B cell (primary cell): ENCODE measurements around the gene ARHGAP26. TPM values are rescaled to one million over a fixed set of nuclear protein-coding genes. Genes with fewer than 3 reads are reported as not detected.

ENCODE experiments used
- ATAC-seq: fragments of 200-7000 bp; cut with Tn5 transposase; one replicate; pipeline ENCODE4 v1.10.0; 2021; ENCODE audit warnings: low read depth, mild to moderate bottlenecking, moderate number of reproducible peaks, moderate library complexity
- CTCF ChIA-PET: fragments of 350-600 bp; sonication (Branson Sonifier 250); formaldehyde crosslinking; loops from one replicate; lab custom pipeline; 2021; ENCODE audit warnings: antibody characterized with exemption, inconsistent platforms; lab: Charles Lee
- POLR2A ChIA-PET: fragments of 350-600 bp; sonication (Branson Sonifier 250); formaldehyde crosslinking; loops from one replicate; lab custom pipeline; 2021; ENCODE audit warnings: antibody characterized with exemption; lab: Charles Lee
- DNase-seq: peaks from one replicate; pipeline ENCODE4 v3.0.0; 2013
- H2AFZ ChIP-seq: 2 replicates; pipeline ENCODE4 v1.6.1; 2012; ENCODE audit warnings: mild to moderate bottlenecking, low read depth, low read length; ENCODE audit not compliant: insufficient read depth, poor library complexity, severe bottlenecking
- H3K27ac ChIP-seq, 2 donors: 1 replicate in 1 of 2; 2 replicates in 1 of 2; pipeline ENCODE4 v1.5.1; 2012 to 2013; ENCODE audit warnings: low read length in 2 of 2, mild to moderate bottlenecking in 2 of 2, moderate library complexity in 1 of 2
- H3K27me3 ChIP-seq, 4 experiments: fragments of 200-600 bp in 1 of 4; sonication (generic) in 1 of 4; replicated peaks in 1 of 4; 1 replicate in 2 of 4; 2 replicates in 2 of 4; pipeline versions ENCODE4 v1.6.1 to v1.7.0; 2013 to 2016; ENCODE audit warnings: low read length in 3 of 4, mild to moderate bottlenecking in 2 of 4, mixed read lengths in 1 of 4, moderate library complexity in 1 of 4; ENCODE audit not compliant: insufficient read depth in 4 of 4, control insufficient read depth in 3 of 4; ENCODE audit errors: control extremely low read depth in 1 of 4
- H3K36me3 ChIP-seq, 2 experiments: replicated peaks in 1 of 2; 1 replicate in 1 of 2; 2 replicates in 1 of 2; pipeline versions ENCODE4 v1.6.1 to v1.7.1; 2013; ENCODE audit warnings: low read length in 1 of 2; ENCODE audit not compliant: insufficient read depth in 2 of 2, control insufficient read depth in 1 of 2; ENCODE audit errors: control extremely low read depth in 1 of 2, extremely low read depth in 1 of 2
- H3K4me1 ChIP-seq, 2 donors: fragments of 200-600 bp in 1 of 2; sonication (generic) in 1 of 2; 1 replicate in 1 of 2; 2 replicates in 1 of 2; pipeline versions ENCODE4 v1.5.1 to v1.6.1; 2013 to 2017; ENCODE audit warnings: low read length in 2 of 2; ENCODE audit not compliant: control insufficient read depth in 2 of 2, insufficient read depth in 2 of 2
- H3K4me2 ChIP-seq: replicated peaks from 2 replicates; pipeline ENCODE3; 2012; ENCODE audit warnings: mild to moderate bottlenecking, low read depth, low read length; ENCODE audit not compliant: poor library complexity, severe bottlenecking
- H3K4me3 ChIP-seq, 5 experiments: fragments of 200-600 bp in 1 of 5; sonication (generic) in 1 of 5; 1 replicate in 3 of 5; 2 replicates in 2 of 5; pipeline versions ENCODE4 v1.5.1 to v1.7.0; 2011 to 2016; ENCODE audit warnings: low read length in 4 of 5, mild to moderate bottlenecking in 4 of 5, low read depth in 2 of 5, control low read depth in 1 of 5, moderate library complexity in 1 of 5; ENCODE audit not compliant: insufficient read depth in 1 of 5; ENCODE audit errors: control extremely low read depth in 1 of 5, extremely low read depth in 1 of 5
- H3K79me2 ChIP-seq: fragments of 200-600 bp; sonication (generic); one replicate; pipeline ENCODE4 v1.6.0; 2016; ENCODE audit warnings: low read length; ENCODE audit not compliant: control insufficient read depth, insufficient read depth
- H3K9ac ChIP-seq: fragments of 200-600 bp; sonication (generic); 2 replicates; pipeline ENCODE4 v1.6.1; 2017; ENCODE audit warnings: mild to moderate bottlenecking, low read length, moderate library complexity
- H3K9me3 ChIP-seq, 3 donors: one replicate each; pipeline versions ENCODE4 v1.6.1 to v1.7.1; 2013; ENCODE audit warnings: low read length in 2 of 3; ENCODE audit not compliant: control insufficient read depth in 2 of 3, insufficient read depth in 1 of 3; ENCODE audit errors: control extremely low read depth in 1 of 3
- H4K20me1 ChIP-seq: 2 replicates; pipeline ENCODE4 v1.6.0; 2012; ENCODE audit warnings: mild to moderate bottlenecking, low read length; ENCODE audit not compliant: insufficient read depth, control insufficient read depth, poor library complexity, severe bottlenecking
- H3K27ac Mint-ChIP-seq: one replicate; pipeline ENCODE4 v1.8.0; 2021; ENCODE audit warnings: mixed read lengths
- H3K27me3 Mint-ChIP-seq: one replicate; pipeline ENCODE4 v1.8.0; 2021; ENCODE audit warnings: mixed read lengths
- H3K4me1 Mint-ChIP-seq: one replicate; pipeline ENCODE4 v1.8.0; 2021; ENCODE audit warnings: mixed read lengths
- H3K4me3 Mint-ChIP-seq: one replicate; pipeline ENCODE4 v1.8.0; 2021; ENCODE audit warnings: mixed read lengths
- H3K9me3 Mint-ChIP-seq: one replicate; pipeline ENCODE4 v1.8.0; 2022; ENCODE audit warnings: mixed read lengths; ENCODE audit not compliant: insufficient read depth
- CTCF ChIP-seq: fragments of 200-600 bp; IDR thresholded peaks from one replicate; pipeline ENCODE4 v1.8.0; 2022; ENCODE audit warnings: antibody characterized with exemption, mild to moderate bottlenecking
- EZH2 ChIP-seq: IDR thresholded peaks from 2 replicates; pipeline ENCODE4 v1.6.1; 2012; ENCODE audit warnings: borderline replicate concordance, low read depth, mild to moderate bottlenecking, moderate library complexity, low read length; ENCODE audit not compliant: insufficient read depth, poor library complexity, severe bottlenecking
- WGBS: methylation state at CpG from one replicate; pipeline ENCODE4 v1.1.5; 2013; ENCODE audit warnings: missing lambda C conversion rate; ENCODE audit not compliant: insufficient coverage; 5-methylcytosine and 5-hydroxymethylcytosine counted together
- intact Hi-C: fragments of 100-400 bp; cut with micrococcal nuclease; formaldehyde crosslinking; loops from one replicate; pipeline ENCODE4 v1.10.0; 2022
- polyA plus RNA-seq: library from polyadenylated mRNA; depleted of rRNA; stranded (reverse); fragments of >200 nt; gene quantifications from 2 replicates; pipeline ENCODE4 v1.2.3, GENCODE V29; 2012
- total RNA-seq, 2 donors: library from RNA; stranded (reverse); fragments of 120-200 nt in 1 of 2; gene quantifications; 1 replicate in 1 of 2; 2 replicates in 1 of 2; pipeline versions ENCODE4 v1.2.3 to v1.2.4, GENCODE V29; 2013 to 2022

Gene ARHGAP26
- total and polyA plus RNA-seq, 2 donors (not counting 1 experiment from before 2014, with no cell fraction given), result 1.8 to 22.5 TPM

- H3K4me1 ChIP-seq, result peaks cover 0 to 5% of the 10 kb centered on the region in 2 donors
- H2AFZ ChIP-seq, result no peak overlapping the region
- Mint-ChIP-seq H3K4me3 (no peak overlapping the region), H3K4me1 (peaks cover 5% of the 10 kb centered on the region), H3K27ac (no peak overlapping the region), H3K27me3 (no peaks in the 10 kb centered on the region), H3K9me3 (no peaks in the 10 kb centered on the region)
- no peak overlapping the region for H3K9ac ChIP-seq
- ChIA-PET POLR2A (no interaction called here), CTCF (interaction anchor here (0.7 to 14.1 kb wide), 6 partner anchors 12 to 275 kb away, joined by 3 to 616 read pairs (median 5); no protein-coding TSS in a partner anchor)
- H3K27ac ChIP-seq, result no peak overlapping the region
- H3K79me2 ChIP-seq, result no peaks in the 10 kb centered on the region
- no peaks in the 10 kb centered on the region for H3K27me3 ChIP-seq
- no peaks in the 10 kb centered on the region for H3K9me3 ChIP-seq
- H3K4me2 ChIP-seq, result no peak overlapping the region
- no peaks in the 10 kb centered on the region for H4K20me1 ChIP-seq
- intact Hi-C loops, result loop anchor here (10.0 kb wide), 1 partner anchor 731 kb away; no protein-coding TSS in a partner anchor
- no peak for TF ChIP-seq EZH2
- no CpG with 5 or more reads among the region's 2 CpGs for WGBS
- no peak for ATAC-seq
- H3K4me3 ChIP-seq, result no peak overlapping the region
- DNase-seq, result no peak
- peaks cover 0 to 2% of the 10 kb centered on the region in 2 experiments for H3K36me3 ChIP-seq
Measured at GRCh38 chr5:142886211-142886610, 116.0 kb downstream of the ARHGAP26 start.

GRCh38 chr5:142886956-142887355 lies 116.8 kb downstream of the ARHGAP26 start:
- no peaks in the 10 kb centered on the region for H3K27me3 Mint-ChIP-seq
- Histone ChIP-seq H3K9ac (no peak overlapping the region), H3K4me2 (no peak overlapping the region), H3K27me3 (no peaks in the 10 kb centered on the region), H3K4me3 (no peak overlapping the region), H3K36me3 (peaks cover 0 to 2% of the 10 kb centered on the region in 2 experiments), H2AFZ (no peak overlapping the region), H4K20me1 (no peaks in the 10 kb centered on the region), H3K27ac (no peak overlapping the region), H3K9me3 (no peaks in the 10 kb centered on the region), H3K79me2 (no peaks in the 10 kb centered on the region), H3K4me1 (no peaks in the 10 kb centered on the region)
- TF ChIP-seq EZH2, result no peak
- no peak for TF ChIP-seq CTCF
- no peak for DNase-seq
- H3K9me3 Mint-ChIP-seq, result no peaks in the 10 kb centered on the region
- 88% methylated on average over 1 of the region's 2 CpGs for WGBS
- ChIA-PET POLR2A (no interaction called here), CTCF (interaction anchor here (0.7 to 14.1 kb wide), 8 partner anchors 12 to 276 kb away, joined by 3 to 616 read pairs (median 10); no protein-coding TSS in a partner anchor)
- intact Hi-C loops, result loop anchor here (10.0 kb wide), 1 partner anchor 732 kb away; no protein-coding TSS in a partner anchor
- no peak for ATAC-seq
- no peak overlapping the region for H3K27ac Mint-ChIP-seq
- no peak overlapping the region for H3K4me3 Mint-ChIP-seq
- H3K4me1 Mint-ChIP-seq, result peaks cover 2% of the 10 kb centered on the region
